Activated naive CD4-positive, alpha-beta T cell treated with anti-CD3 and anti-CD28 coated beads, Interleukin-2, amount 10 ng/mL, durations not matched to agents 7 days and 5 days (primary cell): ENCODE data around the gene TKT.
"Not testable (repeated sequence)": the region's sequence is repeated elsewhere in the genome, so short reads cannot be mapped to it uniquely, and the experiment has no call there.

Experiments used
- CTCF ChIA-PET: fragments of 350-600 bp; sonication (Branson Sonifier 250); formaldehyde crosslinking; loops from one replicate; lab custom pipeline; 2021; ENCODE audit warnings: antibody characterized with exemption; lab: Charles Lee
- DNase-seq: peaks from one replicate; pipeline ENCODE4 v3.0.0-alpha.2; 2020
- H3K27ac Mint-ChIP-seq: one replicate; pipeline ENCODE4 v1.8.0; 2021; ENCODE audit warnings: mild to moderate bottlenecking, moderate library complexity, mixed read lengths
- H3K27me3 Mint-ChIP-seq: one replicate; pipeline ENCODE4 v1.8.0; 2021; ENCODE audit warnings: mild to moderate bottlenecking, mixed read lengths
- H3K36me3 Mint-ChIP-seq: one replicate; pipeline ENCODE4 v1.8.0; 2021; ENCODE audit warnings: mixed read lengths
- H3K4me1 Mint-ChIP-seq: one replicate; pipeline ENCODE4 v1.8.0; 2021; ENCODE audit warnings: mixed read lengths
- H3K4me3 Mint-ChIP-seq: one replicate; pipeline ENCODE4 v1.8.0; 2021; ENCODE audit warnings: mild to moderate bottlenecking, moderate library complexity, mixed read lengths
- H3K9me3 Mint-ChIP-seq: one replicate; pipeline ENCODE4 v1.8.0; 2021; ENCODE audit warnings: mixed read lengths

Gene TKT

DNA sequence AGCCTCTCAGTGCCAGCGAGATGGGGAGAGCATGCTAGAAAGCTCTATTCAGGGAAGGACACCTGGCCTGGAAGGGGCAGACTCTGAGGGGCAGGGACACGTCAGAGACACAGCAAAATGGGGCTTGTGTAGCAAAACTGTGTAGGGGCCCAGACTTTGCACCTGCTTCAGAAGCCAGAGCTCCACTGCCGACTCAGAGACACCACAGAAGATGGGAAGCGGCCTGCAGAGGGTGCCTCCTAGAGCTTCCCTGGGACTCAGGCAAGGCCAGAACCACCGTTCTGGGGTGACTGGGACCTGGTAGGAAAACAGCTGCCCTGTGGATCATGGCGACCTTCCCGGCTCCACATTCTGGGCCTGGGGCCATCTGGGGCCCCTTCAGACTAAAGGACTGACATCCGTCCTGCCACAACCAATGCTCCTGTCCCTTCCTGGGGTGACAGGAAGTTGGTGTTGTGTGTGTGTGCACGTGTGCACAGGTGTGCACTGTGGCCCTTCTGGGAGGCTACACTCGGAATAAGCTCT lies 17.4 kb upstream of the TKT start:
- Mint-ChIP-seq H3K4me1 (peaks cover 24% of the 10 kb centered on the region), H3K36me3 (peaks cover 1% of the 10 kb centered on the region), H3K9me3 (no peaks in the 10 kb centered on the region), H3K4me3 (no peak overlapping the region), H3K27ac (no peak overlapping the region), H3K27me3 (peaks cover 6% of the 10 kb centered on the region)
- no peak for DNase-seq
- CTCF ChIA-PET: no interaction called here

DNA sequence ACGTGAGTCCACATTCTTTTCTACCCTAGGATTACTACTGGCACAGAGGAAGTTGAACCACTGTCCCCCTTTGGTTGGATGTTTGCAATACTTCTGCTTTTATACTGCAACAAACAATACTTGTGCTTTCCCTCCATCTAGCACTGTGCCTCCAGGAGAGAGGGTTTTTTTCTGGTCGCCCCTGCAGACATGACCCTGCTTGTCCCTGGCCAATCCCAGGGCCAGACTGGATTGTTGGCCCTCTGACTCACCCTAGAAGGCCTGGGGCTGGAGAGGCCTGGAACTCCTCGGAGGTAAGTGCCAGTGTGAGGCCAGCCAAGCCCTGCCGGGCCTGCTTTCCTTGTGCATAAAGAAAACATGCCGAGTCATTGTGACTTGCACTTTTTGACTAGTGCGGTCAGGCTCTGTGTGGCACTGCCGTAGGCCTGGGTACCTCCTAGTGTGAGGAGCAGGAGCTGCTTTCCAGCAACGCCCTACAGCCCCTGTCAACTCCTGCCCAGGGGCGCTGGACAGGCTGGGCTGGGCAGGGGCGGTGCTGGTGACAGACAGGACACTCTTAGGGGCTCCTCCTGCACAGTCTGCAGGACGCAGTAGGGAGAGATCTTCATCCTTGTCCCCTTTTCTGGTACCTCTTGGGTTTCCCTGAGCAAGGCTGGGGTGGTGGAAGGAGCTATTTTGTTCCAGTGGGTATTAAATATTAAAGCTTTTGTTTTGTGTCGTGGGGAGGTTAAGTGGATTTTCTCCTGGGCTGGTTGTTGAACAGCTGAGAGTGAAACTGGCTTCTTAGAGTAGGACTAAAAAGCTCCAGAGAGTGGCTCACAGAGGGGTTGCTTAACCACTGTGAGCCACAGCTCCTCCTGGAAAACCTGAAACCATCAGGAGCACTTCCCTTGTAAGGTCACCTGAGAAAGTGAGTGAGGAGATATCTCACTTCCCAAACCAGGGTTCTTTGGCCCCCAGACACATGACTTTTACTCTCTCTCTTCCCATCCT lies 14.4 kb upstream of the TKT start:
- H3K9me3 Mint-ChIP-seq: no peaks in the 10 kb centered on the region
- no peak overlapping the region for H3K4me3 Mint-ChIP-seq
- CTCF ChIA-PET: interaction anchor here (0.6 to 0.7 kb wide), 2 partner anchors 16 to 49 kb away, joined by 3 read pairs; no protein-coding TSS in a partner anchor
- no peaks in the 10 kb centered on the region for H3K36me3 Mint-ChIP-seq
- peak overlapping the region; percentile 2 for H3K27ac Mint-ChIP-seq
- peaks cover 20% of the 10 kb centered on the region for H3K4me1 Mint-ChIP-seq
- DNase-seq: peak; percentile 46
- peaks cover 11% of the 10 kb centered on the region for H3K27me3 Mint-ChIP-seq

DNA sequence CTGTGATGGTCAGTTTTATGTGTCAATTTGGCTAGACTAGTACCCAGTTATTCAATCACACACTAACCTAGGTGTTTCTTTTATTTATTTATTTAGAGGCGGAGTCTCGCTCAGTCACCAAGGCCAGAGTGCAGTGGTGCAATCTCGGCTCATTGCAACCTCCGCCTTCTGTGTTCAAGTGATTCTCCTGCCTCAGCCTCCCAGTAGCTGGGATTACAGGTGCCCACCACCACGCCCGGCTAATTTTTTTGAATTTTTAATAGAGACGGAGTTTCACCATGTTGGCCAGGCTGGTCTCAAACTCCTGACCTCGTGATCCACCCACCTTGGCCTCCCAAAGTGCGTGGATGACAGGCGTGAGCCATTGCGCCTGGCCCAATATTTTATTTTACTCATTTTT lies 13.4 kb upstream of the TKT start:
- CTCF ChIA-PET, H3K4me3 Mint-ChIP-seq, H3K27ac Mint-ChIP-seq, H3K36me3 Mint-ChIP-seq, H3K9me3 Mint-ChIP-seq, DNase-seq: not testable (repeated sequence)
- Mint-ChIP-seq H3K4me1 (peaks cover 15% of the 10 kb centered on the region), H3K27me3 (peaks cover 18% of the 10 kb centered on the region)

DNA sequence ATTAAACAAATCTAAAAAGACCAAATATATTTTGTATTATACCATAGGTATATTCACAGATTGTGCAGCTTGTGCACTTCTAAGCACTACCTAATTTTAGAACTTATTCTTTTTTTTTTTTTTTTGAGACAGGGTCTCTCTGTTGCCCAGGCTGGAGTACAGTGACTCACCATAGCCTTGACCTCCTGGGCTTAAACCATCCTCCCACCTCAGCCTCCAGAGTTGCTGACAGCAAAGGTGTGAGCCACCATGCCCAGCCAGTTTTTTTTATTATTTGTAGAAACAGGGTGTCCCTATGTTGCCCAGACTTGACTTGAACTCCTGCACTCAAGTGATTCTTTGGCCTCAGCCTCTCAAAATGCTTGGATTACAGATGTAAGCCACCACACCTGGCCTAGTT lies 11.9 kb upstream of the TKT start:
- H3K36me3 Mint-ChIP-seq: no peaks in the 10 kb centered on the region
- CTCF ChIA-PET: no interaction called here

DNA sequence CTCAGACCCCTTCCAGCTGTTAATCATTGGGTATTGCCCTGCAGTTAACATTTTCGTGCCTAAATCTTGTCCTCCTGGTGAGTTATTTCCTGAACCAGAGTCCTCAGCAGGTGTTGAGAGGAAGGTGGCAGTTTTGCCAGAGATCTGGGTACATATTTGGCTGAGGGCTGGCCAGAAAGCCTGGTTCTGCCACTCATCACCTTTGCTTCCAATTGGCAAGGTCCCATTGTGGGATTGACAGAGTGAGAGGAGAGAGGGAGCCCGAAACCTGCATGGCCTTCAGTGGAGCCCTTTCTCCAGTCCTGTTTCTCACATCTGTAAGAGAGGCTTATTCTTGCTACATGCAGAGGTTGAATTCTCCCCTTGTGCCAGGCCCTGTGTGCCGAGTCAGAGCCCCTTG lies 8.9 kb upstream of the TKT start:
- Mint-ChIP-seq H3K9me3 (no peaks in the 10 kb centered on the region), H3K27ac (no peak overlapping the region), H3K4me1 (peaks cover 5% of the 10 kb centered on the region), H3K27me3 (peaks cover 20% of the 10 kb centered on the region), H3K4me3 (no peak overlapping the region), H3K36me3 (no peaks in the 10 kb centered on the region)
- DNase-seq: no peak
- CTCF ChIA-PET: no interaction called here

More for the DNA sequence above, 11.9 kb upstream of the TKT start:
- Mint-ChIP-seq H3K9me3 (no peaks in the 10 kb centered on the region), H3K27me3 (peaks cover 12% of the 10 kb centered on the region), H3K4me1 (peaks cover 12% of the 10 kb centered on the region), H3K4me3 (no peak overlapping the region), H3K27ac (no peak overlapping the region)
- DNase-seq: no peak

DNA sequence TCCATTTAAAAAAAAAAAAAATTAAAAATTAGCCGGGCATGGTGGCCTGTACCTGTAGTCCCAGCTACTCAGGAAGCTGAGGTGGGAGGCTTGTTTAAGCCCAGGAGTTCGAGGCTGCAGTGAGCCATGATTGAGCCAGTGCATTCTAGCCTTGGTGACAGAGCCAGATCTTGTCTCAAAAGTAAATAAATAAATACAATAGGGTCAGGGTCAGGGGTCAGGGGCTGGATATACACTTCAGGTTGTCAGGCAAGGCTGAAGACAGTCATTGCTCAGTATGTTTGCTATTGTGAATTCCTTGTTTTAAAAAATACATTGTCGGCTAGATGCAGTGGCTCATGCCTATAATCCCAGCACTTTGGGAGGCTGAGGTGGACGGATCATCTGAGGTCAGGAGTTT lies 8.1 kb upstream of the TKT start:
- Mint-ChIP-seq H3K4me1 (peaks cover 3% of the 10 kb centered on the region), H3K4me3 (no peak overlapping the region), H3K36me3 (no peaks in the 10 kb centered on the region), H3K9me3 (no peaks in the 10 kb centered on the region), H3K27ac (no peak overlapping the region), H3K27me3 (peaks cover 27% of the 10 kb centered on the region)
- DNase-seq: no peak
- CTCF ChIA-PET: no interaction called here

DNA sequence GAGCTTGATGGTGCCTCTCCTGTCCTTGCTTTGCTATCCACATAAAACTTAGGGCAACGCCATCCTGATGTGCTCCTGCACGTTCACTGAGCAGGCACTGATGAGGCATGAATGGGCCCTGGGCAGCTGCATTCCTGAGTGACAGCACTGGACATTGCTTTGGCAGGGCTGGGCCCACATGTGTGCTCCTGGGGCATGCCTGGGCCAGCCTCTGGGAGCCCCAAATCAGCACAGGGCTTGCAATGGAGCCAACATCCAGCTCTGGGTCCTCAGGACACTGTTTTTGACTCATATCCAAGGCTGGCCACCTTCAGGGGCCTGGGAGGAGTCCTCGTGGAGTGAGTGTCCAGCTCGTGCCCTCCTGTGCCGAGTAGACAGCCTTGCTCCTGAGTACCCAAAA lies 5.9 kb upstream of the TKT start:
- H3K36me3 Mint-ChIP-seq: no peaks in the 10 kb centered on the region
- CTCF ChIA-PET: interaction anchor here (1.1 kb wide), 1 partner anchor 42 kb away, joined by 3 read pairs; no protein-coding TSS in a partner anchor
- no peak overlapping the region for H3K4me3 Mint-ChIP-seq
- DNase-seq: no peak
- H3K27ac Mint-ChIP-seq: no peak overlapping the region
- H3K4me1 Mint-ChIP-seq: peaks cover 3% of the 10 kb centered on the region
- H3K9me3 Mint-ChIP-seq: no peaks in the 10 kb centered on the region
- peaks cover 41% of the 10 kb centered on the region for H3K27me3 Mint-ChIP-seq

DNA sequence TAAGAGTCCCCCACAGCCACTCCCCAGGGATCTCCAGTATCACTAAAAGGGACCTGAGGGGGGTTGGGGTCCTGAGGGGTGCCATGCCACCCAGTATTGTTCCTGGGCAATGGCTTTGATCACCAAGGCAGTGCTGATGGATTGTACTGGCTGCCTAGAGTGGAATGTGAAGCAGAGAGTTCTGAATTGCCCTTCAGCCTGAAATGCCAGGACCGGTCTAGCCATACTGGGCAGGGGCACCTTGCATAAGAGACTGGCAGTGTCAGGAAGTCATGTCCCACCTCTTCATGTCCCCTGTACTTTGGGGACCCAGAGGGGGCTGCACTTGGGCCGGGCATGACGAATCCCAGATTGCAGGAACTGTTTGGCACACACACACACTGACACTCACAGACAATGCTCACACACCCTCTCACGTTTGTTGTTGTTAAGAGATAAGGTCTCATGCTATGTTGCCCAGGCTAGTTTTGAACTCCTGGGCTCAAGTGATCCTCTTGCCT lies 4.5 kb upstream of the TKT start:
- H3K27me3 Mint-ChIP-seq: peaks cover 39% of the 10 kb centered on the region
- H3K36me3 Mint-ChIP-seq: no peaks in the 10 kb centered on the region
- peaks cover 7% of the 10 kb centered on the region for H3K4me1 Mint-ChIP-seq
- CTCF ChIA-PET: interaction anchor here (0.7 kb wide), 1 partner anchor 80 kb away, joined by 3 read pairs; no protein-coding TSS in a partner anchor
- no peak overlapping the region for H3K27ac Mint-ChIP-seq
- H3K4me3 Mint-ChIP-seq: no peak overlapping the region
- H3K9me3 Mint-ChIP-seq: no peaks in the 10 kb centered on the region
- no peak for DNase-seq

DNA sequence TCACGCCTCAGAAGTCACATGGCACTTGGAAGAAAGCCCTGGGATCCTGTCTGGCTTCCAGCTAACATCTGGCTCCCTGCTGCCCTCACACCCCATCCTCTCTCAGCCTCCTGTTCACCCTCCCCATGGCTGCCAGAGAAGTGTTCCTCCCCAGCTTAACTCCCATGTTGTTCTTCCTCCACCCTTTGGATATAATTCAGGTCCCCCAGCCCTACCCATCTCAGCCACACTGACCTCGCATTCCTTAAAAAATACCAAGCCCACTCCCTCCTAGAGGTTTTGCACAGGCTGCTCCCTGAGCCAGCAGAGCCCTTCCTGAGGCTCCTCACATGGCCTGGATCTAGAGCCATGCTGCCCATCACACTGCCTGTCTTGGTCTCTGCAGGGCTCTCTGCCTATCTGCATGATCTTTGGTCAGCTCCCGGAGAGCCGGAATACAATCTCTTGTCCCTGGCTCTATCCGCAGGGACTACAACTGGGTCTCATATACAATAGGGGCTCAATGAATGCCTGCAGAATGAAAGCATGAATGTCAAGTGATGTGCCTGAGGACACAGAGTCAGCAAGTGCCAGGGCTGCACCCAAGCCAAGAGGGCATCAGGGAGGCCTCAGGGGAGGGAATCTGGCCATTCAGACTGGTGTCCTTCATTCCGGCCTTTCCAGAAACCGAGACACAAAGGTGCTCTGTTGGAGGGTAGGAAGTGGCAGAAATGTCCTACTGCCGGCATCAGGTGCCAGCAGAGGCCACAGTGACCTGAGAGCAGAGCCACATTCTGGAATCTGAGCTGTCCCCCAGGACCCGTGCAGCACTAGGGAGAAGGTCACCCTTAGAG lies 3.8 kb upstream of the TKT start:
- CTCF ChIA-PET: interaction anchor here (0.7 kb wide), 1 partner anchor 80 kb away, joined by 3 read pairs; no protein-coding TSS in a partner anchor
- Mint-ChIP-seq H3K4me1 (peaks cover 10% of the 10 kb centered on the region), H3K27me3 (peaks cover 32% of the 10 kb centered on the region), H3K36me3 (peaks cover 3% of the 10 kb centered on the region), H3K27ac (no peak overlapping the region), H3K4me3 (no peak overlapping the region), H3K9me3 (no peaks in the 10 kb centered on the region)
- DNase-seq: no peak

DNA sequence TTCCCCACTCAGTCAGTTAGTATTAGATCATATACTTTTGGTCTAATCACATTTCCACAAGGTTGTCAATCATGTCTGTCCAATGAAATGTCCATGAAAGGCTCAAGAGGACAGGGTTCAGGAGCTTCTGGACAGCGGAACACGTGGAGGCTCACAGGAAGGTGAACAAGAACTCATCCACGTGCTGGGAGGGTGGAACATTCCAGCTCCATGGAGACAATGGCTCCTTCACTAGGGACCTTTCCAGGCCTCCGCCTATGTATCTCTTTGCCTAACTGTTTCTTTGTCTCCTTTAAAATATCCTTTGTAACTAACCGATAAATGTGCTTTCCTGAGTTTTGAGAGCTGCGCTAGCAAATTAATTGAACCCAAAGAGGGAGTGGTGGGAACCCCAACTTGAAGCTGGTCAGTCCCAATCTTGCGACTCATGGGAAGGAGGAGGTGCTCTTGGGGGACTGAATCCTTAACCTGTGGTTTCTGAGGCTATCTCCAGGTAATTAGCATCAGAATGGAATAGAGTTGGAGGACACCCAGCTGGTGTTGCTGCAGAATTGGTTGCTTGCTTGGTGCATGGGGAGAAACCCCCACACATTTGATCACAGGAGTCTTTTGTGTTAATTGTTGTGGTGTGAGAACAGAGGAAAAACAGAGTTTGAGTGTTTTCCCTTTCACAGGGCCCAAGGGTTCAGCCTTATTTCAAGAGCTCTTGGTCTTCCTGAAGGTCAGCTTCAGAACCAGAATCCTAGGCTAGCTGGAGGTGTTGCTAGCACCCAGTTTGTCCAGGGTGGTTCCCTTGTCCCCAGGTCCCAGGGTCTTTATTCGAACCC lies 3.0 kb upstream of the TKT start:
- CTCF ChIA-PET: no interaction called here
- no peak for DNase-seq
- Mint-ChIP-seq H3K27ac (no peak overlapping the region), H3K4me3 (no peak overlapping the region), H3K36me3 (peaks cover 3% of the 10 kb centered on the region), H3K27me3 (peaks cover 30% of the 10 kb centered on the region), H3K9me3 (no peaks in the 10 kb centered on the region), H3K4me1 (peaks cover 18% of the 10 kb centered on the region)

DNA sequence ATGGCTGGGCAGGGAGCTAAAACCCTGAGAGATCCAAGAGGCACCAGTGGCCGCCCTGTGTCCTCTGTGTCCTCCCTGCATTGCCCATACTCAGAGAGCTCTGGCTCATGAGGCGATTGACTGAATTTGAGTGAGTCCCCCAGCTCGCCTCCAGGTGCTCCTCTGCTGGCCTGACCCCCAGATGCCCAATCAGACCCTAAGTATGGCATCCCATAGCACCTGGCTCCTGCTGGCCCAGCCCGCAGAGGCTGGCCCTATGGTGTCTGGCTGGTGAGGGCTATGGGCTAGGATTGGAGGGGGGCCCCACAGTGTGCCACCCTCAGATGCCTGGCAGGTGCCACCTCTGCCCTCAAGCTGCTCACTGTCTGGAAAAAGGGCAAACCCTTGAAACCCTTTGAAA lies 1.6 kb upstream of the TKT start:
- CTCF ChIA-PET: no interaction called here
- no peak overlapping the region for H3K4me3 Mint-ChIP-seq
- H3K27ac Mint-ChIP-seq: no peak overlapping the region
- H3K27me3 Mint-ChIP-seq: peaks cover 30% of the 10 kb centered on the region
- no peak for DNase-seq
- peaks cover 31% of the 10 kb centered on the region for H3K4me1 Mint-ChIP-seq
- no peaks in the 10 kb centered on the region for H3K9me3 Mint-ChIP-seq
- peaks cover 6% of the 10 kb centered on the region for H3K36me3 Mint-ChIP-seq

DNA sequence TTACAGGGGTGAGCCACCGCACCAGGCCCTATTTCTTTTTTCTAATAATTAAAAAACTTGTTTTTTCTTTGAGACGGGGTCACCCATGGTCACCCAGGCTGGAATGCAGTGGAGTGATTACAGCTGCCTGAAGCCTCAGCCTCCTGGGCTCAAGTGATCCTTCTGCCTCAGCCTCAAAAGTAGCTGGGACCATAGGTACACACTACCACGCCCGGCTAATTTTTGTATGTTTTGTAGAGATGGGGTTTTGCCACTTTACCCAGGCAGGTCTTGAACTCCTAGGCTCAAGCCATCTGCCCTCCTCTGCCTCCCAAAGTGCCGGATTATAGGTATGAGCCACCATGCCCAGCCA lies 858 bp upstream of the TKT start:
- peaks cover 10% of the 10 kb centered on the region for H3K36me3 Mint-ChIP-seq
- no peaks in the 10 kb centered on the region for H3K9me3 Mint-ChIP-seq
- peaks cover 39% of the 10 kb centered on the region for H3K4me1 Mint-ChIP-seq
- peak overlapping the region; percentile 60 for H3K27ac Mint-ChIP-seq
- no peak overlapping the region for H3K4me3 Mint-ChIP-seq
- CTCF ChIA-PET: no interaction called here
- peaks cover 26% of the 10 kb centered on the region for H3K27me3 Mint-ChIP-seq
- DNase-seq: no peak

DNA sequence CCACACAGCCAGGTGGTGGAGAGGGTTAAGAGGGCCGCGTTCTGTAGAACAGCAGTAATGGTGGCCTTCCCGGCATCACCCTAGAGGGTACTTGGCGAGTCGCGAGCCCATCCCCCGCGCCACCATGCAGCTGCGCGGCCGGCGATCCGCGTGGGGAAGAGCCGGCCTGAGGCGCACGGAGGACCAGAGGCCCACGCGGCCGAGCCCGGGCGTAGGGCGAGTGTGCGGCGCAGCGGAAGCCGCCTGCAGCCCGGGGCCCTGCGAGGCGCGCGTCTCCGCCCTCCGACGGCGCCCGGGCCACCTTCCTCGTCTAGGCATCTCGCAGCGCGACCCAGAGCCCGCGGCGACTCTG lies 423 bp downstream of the TKT start:
- Mint-ChIP-seq H3K36me3 (peaks cover 10% of the 10 kb centered on the region), H3K4me3 (peak overlapping the region; percentile 93), H3K9me3 (no peaks in the 10 kb centered on the region), H3K4me1 (peaks cover 47% of the 10 kb centered on the region), H3K27ac (peak overlapping the region; percentile 92), H3K27me3 (peaks cover 26% of the 10 kb centered on the region)
- CTCF ChIA-PET: no interaction called here
- DNase-seq: peak; percentile 60
